Measurements from ENCODE around the gene C6orf52. TPM values are rescaled to one million over a fixed set of nuclear protein-coding genes. Genes with fewer than 3 reads are reported as not detected.

Gene C6orf52
- total RNA-seq, 1 donor from 2014 or later, result 2.9 TPM

GRCh38 chr6:10659699-10660348 lies 34.6 kb downstream of the C6orf52 start:
- Histone ChIP-seq H3K36me3 (ENCODE audit: insufficient read depth, low read length) (no peaks in the 10 kb centered on the region), H3K9me3 (ENCODE audit: insufficient read depth, low read depth, low read length) (no peaks in the 10 kb centered on the region), H3K4me2 (ENCODE audit: low read length) (no peak overlapping the region), H3K79me2 (ENCODE audit: insufficient read depth, low read length) (no peaks in the 10 kb centered on the region), H3K27me3 (ENCODE audit: insufficient read depth, low read length) (peaks cover 2% of the 10 kb centered on the region), H3K4me3 (ENCODE audit: insufficient read depth, low read depth, low read length) (no peak overlapping the region), H3K27ac (ENCODE audit: low read depth, low read length) (no peak overlapping the region), H4K20me1 (ENCODE audit: insufficient read depth, low read length) (no peaks in the 10 kb centered on the region), H3K9ac (ENCODE audit: low read length) (no peak overlapping the region), H3K4me1 (ENCODE audit: insufficient read depth, low read length) (no peaks in the 10 kb centered on the region), H2AFZ (ENCODE audit: low read depth, low read length) (no peak overlapping the region)
- H3K4me1 Mint-ChIP-seq (ENCODE audit: low read depth, unreplicated experiment), result peaks cover 2% of the 10 kb centered on the region
- H3K27me3 Mint-ChIP-seq (ENCODE audit: low read depth, unreplicated experiment), result peaks cover 7% of the 10 kb centered on the region
- no peak overlapping the region for H3K27ac Mint-ChIP-seq (ENCODE audit: unreplicated experiment)
- FAIRE-seq (no peak), DNase-seq (ENCODE audit: low read depth) (no peak)
- no peak for TF ChIP-seq EZH2 (IDR thresholded peaks at IDR 0.05; ENCODE audit: insufficient read depth, low read length)
- TF ChIP-seq CTCF (IDR thresholded peaks at IDR 0.05; ENCODE audit: insufficient read depth, low read depth, low read length), result no peak
- no peaks in the 10 kb centered on the region for H3K36me3 Mint-ChIP-seq (ENCODE audit: low read depth, unreplicated experiment)
- peaks cover 10% of the 10 kb centered on the region for H3K9me3 Mint-ChIP-seq (ENCODE audit: unreplicated experiment)
- no peak overlapping the region for H3K4me3 Mint-ChIP-seq (ENCODE audit: unreplicated experiment)

GRCh38 chr6:10658910-10659698 lies 35.3 kb downstream of the C6orf52 start:
- Mint-ChIP-seq H3K9me3 (ENCODE audit: unreplicated experiment) (peaks cover 7% of the 10 kb centered on the region), H3K4me1 (ENCODE audit: low read depth, unreplicated experiment) (peaks cover 2% of the 10 kb centered on the region), H3K36me3 (ENCODE audit: low read depth, unreplicated experiment) (no peaks in the 10 kb centered on the region), H3K27me3 (ENCODE audit: low read depth, unreplicated experiment) (peaks cover 7% of the 10 kb centered on the region), H3K27ac (ENCODE audit: unreplicated experiment) (no peak overlapping the region), H3K4me3 (ENCODE audit: unreplicated experiment) (no peak overlapping the region)
- no peaks in the 10 kb centered on the region for H3K9me3 ChIP-seq (ENCODE audit: insufficient read depth, low read depth, low read length)
- no peaks in the 10 kb centered on the region for H3K36me3 ChIP-seq (ENCODE audit: insufficient read depth, low read length)
- peaks cover 2% of the 10 kb centered on the region for H3K27me3 ChIP-seq (ENCODE audit: insufficient read depth, low read length)
- no peak overlapping the region for H3K4me2 ChIP-seq (ENCODE audit: low read length)
- no peak overlapping the region for H3K27ac ChIP-seq (ENCODE audit: low read depth, low read length)
- TF ChIP-seq CTCF (IDR thresholded peaks at IDR 0.05; ENCODE audit: insufficient read depth, low read depth, low read length) (no peak), EZH2 (IDR thresholded peaks at IDR 0.05; ENCODE audit: insufficient read depth, low read length) (no peak)
- H4K20me1 ChIP-seq (ENCODE audit: insufficient read depth, low read length), result no peaks in the 10 kb centered on the region
- H3K4me1 ChIP-seq (ENCODE audit: insufficient read depth, low read length), result no peaks in the 10 kb centered on the region
- H2AFZ ChIP-seq (ENCODE audit: low read depth, low read length), result no peak overlapping the region
- DNase-seq (ENCODE audit: low read depth) (no peak), FAIRE-seq (no peak)
- no peak overlapping the region for H3K4me3 ChIP-seq (ENCODE audit: insufficient read depth, low read depth, low read length)
- no peaks in the 10 kb centered on the region for H3K79me2 ChIP-seq (ENCODE audit: insufficient read depth, low read length)
- no peak overlapping the region for H3K9ac ChIP-seq (ENCODE audit: low read length)
